Sigmoid colon (tissue), 7 donors: ENCODE data around the gene ASF1A. TPM values are rescaled to one million over a fixed set of nuclear protein-coding genes. Genes with fewer than 3 reads are reported as not detected.

Experiments used
- DNase-seq: peaks from one replicate; pipeline ENCODE4 v3.0.0-alpha.2; 2019
- H3K27ac ChIP-seq, 4 donors: fragments of 200-600 bp; sonication (generic); one replicate each; pipeline ENCODE4 v1.5.1; 2016 to 2019; ENCODE audit warnings: mild to moderate bottlenecking in 1 of 4
- H3K27me3 ChIP-seq, 3 donors: fragments of 200-600 bp; sonication (generic); one replicate each; pipeline ENCODE4 v1.5.1; 2019; ENCODE audit warnings: mild to moderate bottlenecking in 1 of 3
- H3K36me3 ChIP-seq, 4 donors: fragments of 200-600 bp; sonication (generic); one replicate each; pipeline ENCODE4 v1.5.1; 2016 to 2019
- H3K4me1 ChIP-seq, 4 donors: fragments of 200-600 bp; sonication (generic); one replicate each; pipeline ENCODE4 v1.5.1; 2017 to 2019
- H3K4me3 ChIP-seq, 4 donors: fragments of 200-600 bp; sonication (generic); one replicate each; pipeline ENCODE4 v1.5.1; 2017 to 2019; ENCODE audit warnings: mild to moderate bottlenecking in 2 of 4, moderate library complexity in 1 of 4
- H3K9me3 ChIP-seq, 4 donors: fragments of 200-600 bp in 3 of 4; sonication (generic) in 3 of 4; one replicate each; pipeline versions ENCODE4 v1.5.1 to v1.6.1; 2013 to 2019
- EP300 ChIP-seq, 4 donors: sonication (generic); formaldehyde crosslinking; IDR thresholded peaks; one replicate each; pipeline ENCODE4 v1.6.1; 2017; ENCODE audit warnings: antibody characterized with exemption in 4 of 4
- POLR2A ChIP-seq, 2 donors: fragments of 450-650 bp; IDR thresholded peaks; one replicate each; pipeline ENCODE4 v1.6.1; 2016; ENCODE audit warnings: antibody characterized with exemption in 2 of 2, mild to moderate bottlenecking in 2 of 2, moderate library complexity in 2 of 2
- POLR2AphosphoS5 ChIP-seq, 4 donors: sonication (generic); formaldehyde crosslinking; IDR thresholded peaks; one replicate each; pipeline ENCODE4 v1.6.1; 2017; ENCODE audit warnings: antibody characterized with exemption in 4 of 4
- WGBS, 2 donors: extraction: QIAGEN DNeasy Blood & Tissue Kit; methylation state at CpG; one replicate each; pipeline ENCODE4 v1.1.7; 2013; 5-methylcytosine and 5-hydroxymethylcytosine counted together
- intact Hi-C: fragments of 100-400 bp; cut with DNase I; formaldehyde crosslinking; loops from one replicate; pipeline ENCODE4 v1.15.1; 2023
- polyA plus RNA-seq, 3 donors: library from polyadenylated mRNA; stranded (reverse); fragments of 200-250 nt; gene quantifications; one replicate each; pipeline ENCODE4 v1.2.3, GENCODE V29; 2013
- total RNA-seq, 4 donors: library from RNA; depleted of rRNA; stranded (reverse); fragments of >200 nt; gene quantifications; one replicate each; pipeline ENCODE4 v1.1.0, GENCODE V29; 2016
- TF ChIP-seq, protein P1 (sequence below), 4 experiments: fragments of 450-650 bp in 3 of 4; fragments of 200-600 bp in 1 of 4; IDR thresholded peaks; one replicate each; pipeline ENCODE4 v1.5.1; 2016 to 2019; ENCODE audit warnings: antibody characterized with exemption in 4 of 4, mild to moderate bottlenecking in 3 of 4, moderate library complexity in 2 of 4
- donor health status: healthy with polysubstance abuse.
- donor health status: Bipolar disorder and iron deficiency.
- donor health status: healthy.

Gene ASF1A
- total and polyA plus RNA-seq, 7 donors = 10.2 to 17.1 (median 11.6) TPM

DNA sequence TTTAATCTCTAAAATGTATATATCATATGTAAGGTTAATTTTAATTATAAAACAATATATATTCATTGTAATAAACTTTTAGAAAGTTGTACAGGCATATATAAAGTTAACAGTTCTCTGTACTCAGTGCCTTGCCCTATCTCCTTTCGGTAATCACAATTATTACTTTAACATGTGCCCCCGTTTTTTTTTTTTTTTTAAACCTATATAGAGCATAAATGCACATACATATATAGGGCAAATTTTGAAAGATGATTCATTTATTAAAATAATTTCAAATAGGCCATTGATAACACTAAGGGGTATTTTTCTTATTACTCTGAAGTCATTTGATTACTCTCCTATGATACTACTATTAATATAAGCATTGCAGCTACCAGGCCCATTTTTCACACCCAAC lies 1.9 kb downstream of the ASF1A start:
- Histone ChIP-seq H3K27ac (peak overlapping the region; percentile 93 to 98 (median 96)), H3K9me3 (no peaks in the 10 kb centered on the region), H3K27me3 (no peaks in the 10 kb centered on the region), H3K4me3 (peak overlapping the region in 2 of 4 donors; percentile 72 to 96), H3K4me1 (peaks cover 0 to 51% (median 17%) of the 10 kb centered on the region in 4 donors), H3K36me3 (no peaks in the 10 kb centered on the region)
- 35 to 46% methylated on average over 2 of the region's 2 CpGs for WGBS, 2 donors
- intact Hi-C loops = loop anchor here (1.0 to 10.0 kb wide), 3 partner anchors 39 to 1221 kb away; partner anchors contain the start of genes FAM184A, MCM9 and NUS1
- no peak for TF ChIP-seq POLR2A (IDR thresholded peaks at IDR 0.05)
- no peak for TF ChIP-seq POLR2AphosphoS5 (IDR thresholded peaks at IDR 0.05)
- no peak for TF ChIP-seq EP300 (IDR thresholded peaks at IDR 0.05)
- TF ChIP-seq, protein P1, sequence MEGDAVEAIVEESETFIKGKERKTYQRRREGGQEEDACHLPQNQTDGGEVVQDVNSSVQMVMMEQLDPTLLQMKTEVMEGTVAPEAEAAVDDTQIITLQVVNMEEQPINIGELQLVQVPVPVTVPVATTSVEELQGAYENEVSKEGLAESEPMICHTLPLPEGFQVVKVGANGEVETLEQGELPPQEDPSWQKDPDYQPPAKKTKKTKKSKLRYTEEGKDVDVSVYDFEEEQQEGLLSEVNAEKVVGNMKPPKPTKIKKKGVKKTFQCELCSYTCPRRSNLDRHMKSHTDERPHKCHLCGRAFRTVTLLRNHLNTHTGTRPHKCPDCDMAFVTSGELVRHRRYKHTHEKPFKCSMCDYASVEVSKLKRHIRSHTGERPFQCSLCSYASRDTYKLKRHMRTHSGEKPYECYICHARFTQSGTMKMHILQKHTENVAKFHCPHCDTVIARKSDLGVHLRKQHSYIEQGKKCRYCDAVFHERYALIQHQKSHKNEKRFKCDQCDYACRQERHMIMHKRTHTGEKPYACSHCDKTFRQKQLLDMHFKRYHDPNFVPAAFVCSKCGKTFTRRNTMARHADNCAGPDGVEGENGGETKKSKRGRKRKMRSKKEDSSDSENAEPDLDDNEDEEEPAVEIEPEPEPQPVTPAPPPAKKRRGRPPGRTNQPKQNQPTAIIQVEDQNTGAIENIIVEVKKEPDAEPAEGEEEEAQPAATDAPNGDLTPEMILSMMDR (IDR thresholded peaks at IDR 0.05) = no peak
- DNase-seq = no peak

DNA sequence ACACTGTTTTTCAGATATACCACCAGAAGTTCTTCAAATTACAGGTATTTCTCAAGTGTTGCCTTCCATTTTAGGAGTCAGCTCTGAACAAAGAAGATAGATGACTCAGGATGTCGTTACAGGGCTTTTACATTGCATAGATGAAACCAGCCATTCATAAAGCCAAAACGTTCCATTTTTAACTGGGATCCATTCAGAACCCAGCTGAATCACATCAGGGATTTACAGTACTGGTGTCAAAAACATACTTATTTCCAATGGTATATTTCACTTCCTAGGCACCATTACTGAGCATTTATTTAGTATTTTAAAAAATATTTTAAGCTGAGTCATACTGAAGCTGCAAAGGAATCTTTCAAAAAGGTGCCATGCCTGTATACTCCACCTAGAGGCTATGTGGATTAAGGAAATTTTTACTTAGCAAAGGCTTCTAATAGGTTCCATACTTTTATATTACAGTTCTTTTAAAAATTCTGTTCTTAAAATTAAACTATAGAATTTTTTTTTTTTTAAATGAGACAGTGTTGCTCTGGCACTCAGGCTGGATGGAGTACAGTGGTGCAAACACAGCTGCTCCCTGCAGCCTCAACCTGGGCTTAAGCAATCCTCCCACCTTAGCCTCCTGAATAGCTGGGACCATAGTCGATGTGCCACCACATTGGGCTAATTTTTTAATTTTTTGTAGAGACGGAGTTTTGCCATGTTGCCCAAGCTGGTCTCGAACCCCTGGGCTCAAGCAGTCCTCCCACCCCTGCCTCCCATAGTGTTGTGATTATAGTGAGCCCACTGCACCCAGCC lies 2.6 kb downstream of the ASF1A start:
- Histone ChIP-seq H3K36me3 (no peaks in the 10 kb centered on the region), H3K9me3 (no peaks in the 10 kb centered on the region), H3K4me1 (peaks cover 0 to 46% (median 17%) of the 10 kb centered on the region in 4 donors), H3K27me3 (no peaks in the 10 kb centered on the region), H3K27ac (peak overlapping the region in 3 of 4 donors; percentile 28 to 98 (median 94)), H3K4me3 (no peak overlapping the region)
- intact Hi-C loops = loop anchor here (10.0 kb wide), 1 partner anchor 1222 kb away; the partner anchor contains the start of gene NUS1
- no peak for DNase-seq
- no peak for TF ChIP-seq POLR2A (IDR thresholded peaks at IDR 0.05)
- TF ChIP-seq, protein P1 (IDR thresholded peaks at IDR 0.05) = no peak
- no peak for TF ChIP-seq POLR2AphosphoS5 (IDR thresholded peaks at IDR 0.05)
- TF ChIP-seq EP300 (IDR thresholded peaks at IDR 0.05) = no peak
- 69 to 71% methylated on average over 5 of the region's 5 CpGs for WGBS, 2 donors

GRCh38 chr6:118897386-118897785 lies 3.4 kb downstream of the ASF1A start:
- no peaks in the 10 kb centered on the region for H3K27me3 ChIP-seq
- H3K4me1 ChIP-seq = peaks cover 0 to 39% (median 14%) of the 10 kb centered on the region in 4 donors
- H3K36me3 ChIP-seq = no peaks in the 10 kb centered on the region
- no peaks in the 10 kb centered on the region for H3K9me3 ChIP-seq
- no peak overlapping the region for H3K4me3 ChIP-seq
- H3K27ac ChIP-seq = no peak overlapping the region
- TF ChIP-seq POLR2AphosphoS5 (IDR thresholded peaks at IDR 0.05) = no peak
- TF ChIP-seq, protein P1 (IDR thresholded peaks at IDR 0.05) = no peak
- no peak for TF ChIP-seq EP300 (IDR thresholded peaks at IDR 0.05)
- TF ChIP-seq POLR2A (IDR thresholded peaks at IDR 0.05) = no peak
- intact Hi-C loops = loop anchor here (10.0 kb wide), 1 partner anchor 1223 kb away; the partner anchor contains the start of gene NUS1
- no peak for DNase-seq

GRCh38 chr6:118899948-118900347 lies 6.0 kb downstream of the ASF1A start:
- TF ChIP-seq POLR2A (IDR thresholded peaks at IDR 0.05) (no peak), EP300 (IDR thresholded peaks at IDR 0.05) (no peak), POLR2AphosphoS5 (IDR thresholded peaks at IDR 0.05) (no peak)
- TF ChIP-seq, protein P1 (IDR thresholded peaks at IDR 0.05) = no peak
- no peak overlapping the region for H3K27ac ChIP-seq
- H3K27me3 ChIP-seq = no peaks in the 10 kb centered on the region
- intact Hi-C loops = loop anchor here (10.0 kb wide), 1 partner anchor 1225 kb away; the partner anchor contains the start of gene NUS1
- 73 to 76% methylated on average over 6 of the region's 6 CpGs for WGBS, 2 donors
- H3K4me3 ChIP-seq = no peak overlapping the region
- H3K36me3 ChIP-seq = peaks cover 0 to 19% (median 0%) of the 10 kb centered on the region in 4 donors
- H3K9me3 ChIP-seq = no peaks in the 10 kb centered on the region
- peaks cover 0 to 40% (median 13%) of the 10 kb centered on the region in 4 donors for H3K4me1 ChIP-seq
- DNase-seq = no peak
